PC-9 (cell line): Measurements from ENCODE around the gene AKR1C4. TPM values are rescaled to one million over a fixed set of nuclear protein-coding genes. Genes with fewer than 3 reads are reported as not detected.

ENCODE experiments used
- BruUV-seq: library from RNA; stranded (reverse); fragments of 400-500 nt; replicated peaks from 2 replicates; lab custom pipeline; 2021; lab: Mats Ljungman, UMichigan
- CTCF ChIA-PET: fragments of 300-600 bp; sonication (Branson Sonifier 250); formaldehyde crosslinking; loops from one replicate; lab custom pipeline; 2022; ENCODE audit warnings: antibody characterized with exemption; lab: Charles Lee
- POLR2A ChIA-PET: fragments of 300-600 bp; sonication (Branson Sonifier 250); formaldehyde crosslinking; loops from one replicate; lab custom pipeline; 2022; ENCODE audit warnings: antibody characterized with exemption; ENCODE audit not compliant: unreplicated experiment; lab: Charles Lee
- DNase-seq, 2 experiments: peaks; one replicate each; pipeline versions ENCODE4 v3.0.0 to v3.0.0-alpha.2; 2015 to 2022; ENCODE audit warnings: mixed read lengths in 1 of 2
- H2AFZ ChIP-seq: fragments of 200-600 bp; sonication (generic); 2 replicates; pipeline ENCODE4 v1.8.1; 2017; ENCODE audit warnings: antibody characterized with exemption
- H3F3A ChIP-seq: fragments of 200-600 bp; sonication (generic); 2 replicates; pipeline ENCODE4 v1.8.1; 2017; ENCODE audit warnings: antibody characterized with exemption, mild to moderate bottlenecking, low read depth; ENCODE audit not compliant: insufficient read depth
- H3K27ac ChIP-seq: fragments of 200-600 bp; sonication (generic); 2 replicates; pipeline ENCODE4 v1.6.1; 2016; ENCODE audit warnings: mixed run types
- H3K27me3 ChIP-seq: fragments of 200-600 bp; sonication (generic); 2 replicates; pipeline ENCODE4 v1.6.1; 2016; ENCODE audit warnings: low read depth, mixed run types; ENCODE audit not compliant: insufficient read depth
- H3K36me3 ChIP-seq: fragments of 200-600 bp; sonication (generic); 2 replicates; pipeline ENCODE4 v1.6.1; 2016; ENCODE audit warnings: low read depth, mixed run types
- H3K4me1 ChIP-seq: fragments of 200-600 bp; sonication (generic); replicated peaks from 2 replicates; pipeline ENCODE4 v1.6.1; 2016; ENCODE audit warnings: mixed run types; ENCODE audit not compliant: insufficient read depth
- H3K4me2 ChIP-seq: fragments of 200-600 bp; sonication (generic); 2 replicates; pipeline ENCODE4 v1.6.1; 2017; ENCODE audit warnings: mixed run types
- H3K4me3 ChIP-seq: fragments of 200-600 bp; sonication (generic); 2 replicates; pipeline ENCODE4 v1.6.1; 2016; ENCODE audit warnings: mixed run types
- H3K79me2 ChIP-seq: fragments of 200-600 bp; sonication (generic); 2 replicates; pipeline ENCODE4 v1.6.1; 2017; ENCODE audit warnings: low read depth, mixed run types
- H3K9me2 ChIP-seq: fragments of 200-600 bp; sonication (generic); 2 replicates; pipeline ENCODE4 v1.8.1; 2017; ENCODE audit warnings: mild to moderate bottlenecking; ENCODE audit not compliant: insufficient read depth
- H3K9me3 ChIP-seq: fragments of 200-600 bp; sonication (generic); 2 replicates; pipeline ENCODE4 v1.8.1; 2016; ENCODE audit warnings: low read depth; ENCODE audit not compliant: insufficient read depth
- H4K20me1 ChIP-seq: fragments of 200-600 bp; sonication (generic); 2 replicates; pipeline ENCODE4 v1.8.1; 2017; ENCODE audit not compliant: insufficient read depth
- EZH2 ChIP-seq: fragments of 200-600 bp; sonication (generic); IDR thresholded peaks from 2 replicates; pipeline ENCODE4 v1.8.0; 2017; ENCODE audit warnings: antibody characterized with exemption, low read depth
- intact Hi-C: fragments of 100-400 bp; cut with micrococcal nuclease; formaldehyde crosslinking; loops from one replicate; pipeline ENCODE4 v1.10.0; 2022; ENCODE audit not compliant: unreplicated experiment
- total RNA-seq: library from RNA; stranded (reverse); gene quantifications from 2 replicates; pipeline ENCODE4 v1.2.3, GENCODE V29; 2021
- TF ChIP-seq, protein P1 (sequence below): fragments of 200-600 bp; sonication (generic); conservative IDR thresholded peaks from 2 replicates; pipeline ENCODE4 v1.6.1; 2017; ENCODE audit warnings: mixed run types, antibody characterized with exemption, mild to moderate bottlenecking, moderate library complexity

The AKR1C4 gene
- total RNA-seq, 1 experiment from 2014 or later, result not detected

DNA sequence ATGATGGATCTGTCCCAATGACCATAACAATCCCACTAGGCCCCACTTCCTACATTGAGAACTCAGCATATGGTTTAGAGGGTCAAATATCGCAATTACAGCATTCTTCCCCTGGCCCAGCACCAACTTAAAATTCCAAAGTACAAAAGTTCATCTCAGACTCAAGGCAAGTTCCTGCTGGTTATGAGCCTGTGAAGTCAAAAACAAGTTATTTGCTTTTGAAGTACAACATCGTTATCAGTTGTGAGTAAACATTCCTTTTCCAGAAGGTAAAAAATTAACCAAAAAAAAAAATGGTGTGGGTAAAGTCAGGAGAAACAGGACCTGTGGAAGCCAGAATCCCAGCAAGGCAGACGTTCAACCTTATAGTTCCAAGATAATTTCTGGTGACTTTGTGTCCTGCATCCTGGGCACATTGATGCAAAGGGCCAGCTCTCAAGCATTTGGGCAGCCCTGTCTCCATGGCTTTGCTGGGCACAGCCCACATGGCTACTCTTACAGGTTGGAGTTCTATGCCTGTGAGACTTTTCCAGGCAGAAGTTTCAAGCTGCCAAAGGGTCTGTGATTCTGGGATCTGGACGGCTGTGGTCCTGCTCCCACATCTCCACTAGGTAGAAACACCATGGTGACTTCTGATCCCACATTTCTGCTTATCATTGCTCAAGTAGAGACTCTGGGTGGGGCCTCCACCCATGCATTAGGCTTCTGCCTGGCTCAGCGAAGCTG is 49.2 kb upstream of the AKR1C4 start:
- no peak overlapping the region for H3K4me3 ChIP-seq
- H3K4me2 ChIP-seq, result peak overlapping the region; percentile 49
- no peaks in the 10 kb centered on the region for H3K27me3 ChIP-seq
- H3K4me1 ChIP-seq, result peaks cover 23% of the 10 kb centered on the region
- no TSS peak for BruUV-seq
- no peaks in the 10 kb centered on the region for H4K20me1 ChIP-seq
- no peak for DNase-seq
- ChIA-PET CTCF (no interaction called here), POLR2A (interaction anchor here (0.5 kb wide), 1 partner anchor 52 kb away, joined by 6 read pairs; no protein-coding TSS in a partner anchor)
- peaks cover 6% of the 10 kb centered on the region; the same call in 1 of the 2 replicates for H3K9me3 ChIP-seq
- no peaks in the 10 kb centered on the region for H3K36me3 ChIP-seq
- peaks cover 6% of the 10 kb centered on the region; the same call in 1 of the 2 replicates for H3F3A ChIP-seq
- H2AFZ ChIP-seq, result peak overlapping the region; percentile 72
- TF ChIP-seq, protein P1, sequence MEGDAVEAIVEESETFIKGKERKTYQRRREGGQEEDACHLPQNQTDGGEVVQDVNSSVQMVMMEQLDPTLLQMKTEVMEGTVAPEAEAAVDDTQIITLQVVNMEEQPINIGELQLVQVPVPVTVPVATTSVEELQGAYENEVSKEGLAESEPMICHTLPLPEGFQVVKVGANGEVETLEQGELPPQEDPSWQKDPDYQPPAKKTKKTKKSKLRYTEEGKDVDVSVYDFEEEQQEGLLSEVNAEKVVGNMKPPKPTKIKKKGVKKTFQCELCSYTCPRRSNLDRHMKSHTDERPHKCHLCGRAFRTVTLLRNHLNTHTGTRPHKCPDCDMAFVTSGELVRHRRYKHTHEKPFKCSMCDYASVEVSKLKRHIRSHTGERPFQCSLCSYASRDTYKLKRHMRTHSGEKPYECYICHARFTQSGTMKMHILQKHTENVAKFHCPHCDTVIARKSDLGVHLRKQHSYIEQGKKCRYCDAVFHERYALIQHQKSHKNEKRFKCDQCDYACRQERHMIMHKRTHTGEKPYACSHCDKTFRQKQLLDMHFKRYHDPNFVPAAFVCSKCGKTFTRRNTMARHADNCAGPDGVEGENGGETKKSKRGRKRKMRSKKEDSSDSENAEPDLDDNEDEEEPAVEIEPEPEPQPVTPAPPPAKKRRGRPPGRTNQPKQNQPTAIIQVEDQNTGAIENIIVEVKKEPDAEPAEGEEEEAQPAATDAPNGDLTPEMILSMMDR, result no peak
- intact Hi-C loops, result no loop called here
- H3K27ac ChIP-seq, result peak overlapping the region; percentile 77
- H3K79me2 ChIP-seq, result no peaks in the 10 kb centered on the region
- no peaks in the 10 kb centered on the region for H3K9me2 ChIP-seq

DNA sequence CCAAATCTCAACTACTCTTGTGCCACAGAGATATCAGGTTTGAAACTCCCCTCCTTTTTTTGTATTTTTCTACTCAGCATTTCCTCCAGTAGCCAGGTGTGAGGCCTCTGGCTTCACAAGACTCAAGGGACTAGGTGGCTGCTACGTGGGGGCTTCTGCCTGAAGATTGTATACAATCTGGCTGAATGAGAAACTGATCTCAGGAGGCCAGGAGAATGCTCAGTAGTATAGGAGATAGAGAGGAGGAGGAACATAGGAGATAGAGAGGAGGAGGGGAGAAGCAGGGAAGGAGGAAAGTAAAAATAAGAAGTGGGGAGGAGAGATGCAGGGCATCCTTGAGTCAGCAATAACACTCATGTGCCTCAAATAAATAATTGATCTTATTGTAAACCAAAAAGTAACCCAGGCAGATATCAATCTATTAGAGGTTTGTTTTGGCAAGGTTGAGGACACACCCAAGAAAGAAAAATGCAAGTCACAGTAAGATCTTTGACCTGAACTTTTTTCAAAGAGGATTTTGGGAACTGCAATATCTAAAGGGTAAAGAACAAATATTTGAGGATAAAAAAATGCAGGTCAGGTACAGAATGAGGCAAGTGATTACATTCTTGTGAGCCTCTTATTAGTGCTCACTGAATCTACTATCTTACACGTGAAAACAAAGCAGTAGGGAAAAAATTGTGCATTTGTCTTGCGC is 48.5 kb upstream of the AKR1C4 start:
- ChIA-PET CTCF (no interaction called here), POLR2A (interaction anchor here (0.5 kb wide), 1 partner anchor 53 kb away, joined by 6 read pairs; no protein-coding TSS in a partner anchor)
- H3K79me2 ChIP-seq, result no peaks in the 10 kb centered on the region
- no peaks in the 10 kb centered on the region for H4K20me1 ChIP-seq
- no peaks in the 10 kb centered on the region for H3K36me3 ChIP-seq
- peak in 1 of 2 experiments; percentile 67 for DNase-seq
- peaks cover 6% of the 10 kb centered on the region; the same call in 1 of the 2 replicates for H3K9me3 ChIP-seq
- no peak for TF ChIP-seq EZH2
- TF ChIP-seq, protein P1, result no peak
- H2AFZ ChIP-seq, result peak overlapping the region; percentile 72
- no TSS peak for BruUV-seq
- H3K27ac ChIP-seq, result peak overlapping the region; percentile 77
- intact Hi-C loops, result no loop called here
- H3F3A ChIP-seq, result peaks cover 6% of the 10 kb centered on the region; the same call in 1 of the 2 replicates
- peaks cover 23% of the 10 kb centered on the region for H3K4me1 ChIP-seq
- peak overlapping the region; percentile 49 for H3K4me2 ChIP-seq
- H3K4me3 ChIP-seq, result no peak overlapping the region
- H3K27me3 ChIP-seq, result no peaks in the 10 kb centered on the region
- H3K9me2 ChIP-seq, result no peaks in the 10 kb centered on the region

DNA sequence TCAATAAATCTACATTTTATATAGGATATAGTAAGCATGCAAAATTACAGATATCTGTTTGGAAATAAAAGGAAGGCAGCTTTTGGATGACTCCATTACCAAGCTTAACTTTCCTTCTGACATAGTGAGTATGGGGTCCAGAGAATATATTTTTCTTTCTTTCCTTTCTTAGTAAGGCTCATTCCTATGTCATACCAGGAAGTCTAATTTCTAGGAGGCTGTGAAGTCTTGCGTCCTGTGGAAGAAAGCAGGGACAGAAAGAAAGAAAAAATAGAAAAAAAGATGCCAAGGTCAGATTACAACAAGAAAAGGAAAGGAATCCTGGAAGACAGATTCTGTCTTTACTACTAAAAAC is 48.0 kb upstream of the AKR1C4 start:
- no peaks in the 10 kb centered on the region for H3K9me2 ChIP-seq
- peaks cover 6% of the 10 kb centered on the region; the same call in 1 of the 2 replicates for H3F3A ChIP-seq
- H3K4me1 ChIP-seq, result peaks cover 23% of the 10 kb centered on the region
- H3K27ac ChIP-seq, result peak overlapping the region; percentile 77
- H3K4me2 ChIP-seq, result peak overlapping the region; percentile 49
- H3K79me2 ChIP-seq, result no peaks in the 10 kb centered on the region
- no peaks in the 10 kb centered on the region for H3K36me3 ChIP-seq
- H3K4me3 ChIP-seq, result no peak overlapping the region
- H3K27me3 ChIP-seq, result no peaks in the 10 kb centered on the region
- POLR2A ChIA-PET, result no interaction called here
- intact Hi-C loops, result no loop called here
- BruUV-seq, result no TSS peak
- 0 out of 2 replicates have a peak overlapping the region, but pooled peaks have one; percentile 72 for H2AFZ ChIP-seq
- no peaks in the 10 kb centered on the region for H4K20me1 ChIP-seq
- H3K9me3 ChIP-seq, result peaks cover 6% of the 10 kb centered on the region; the same call in 1 of the 2 replicates
- no peak for DNase-seq
- CTCF ChIA-PET, result no interaction called here
- TF ChIP-seq EZH2, result no peak
- TF ChIP-seq, protein P1, result no peak
